Measurements from ENCODE around the gene FBN2. TPM values are rescaled to one million over a fixed set of nuclear protein-coding genes. Genes with fewer than 3 reads are reported as not detected.

FBN2 gene
- total RNA-seq, 1 experiment from 2014 or later, result 0.42 TPM

GRCh38 chr5:128546658-128547281 lies 8.7 kb upstream of the FBN2 start:
- Histone ChIP-seq H3K79me2 (ENCODE audit: insufficient read depth, low read length) (no peaks in the 10 kb centered on the region), H3K4me1 (ENCODE audit: control insufficient read depth in 1 of 2, insufficient read depth in 2 of 2, low read length in 2 of 2) (no peaks in the 10 kb centered on the region), H2AFZ (ENCODE audit: low read depth, low read length, poor library complexity, severe bottlenecking) (no peak overlapping the region), H3K9ac (ENCODE audit: low read length) (no peak overlapping the region), H3K4me3 (replicated peaks in 1 of 2; ENCODE audit: low read depth in 1 of 2, low read length in 2 of 2) (no peak overlapping the region), H3K27me3 (ENCODE audit: insufficient read depth, low read length) (no peaks in the 10 kb centered on the region), H3K27ac (ENCODE audit: low read depth, low read length) (no peak overlapping the region), H4K20me1 (ENCODE audit: insufficient read depth) (no peaks in the 10 kb centered on the region), H3K9me2 (ENCODE audit: insufficient read depth) (no peaks in the 10 kb centered on the region), H3K9me3 (ENCODE audit: control insufficient read depth in 1 of 2, insufficient read depth in 1 of 2, low read depth in 1 of 2, low read length in 2 of 2) (no peaks in the 10 kb centered on the region), H3K36me3 (ENCODE audit: control insufficient read depth in 1 of 2, insufficient read depth in 2 of 2, low read length in 2 of 2) (no peaks in the 10 kb centered on the region), H3K4me2 (ENCODE audit: low read length) (no peak overlapping the region)
- RAD21 ChIA-PET (ENCODE audit: low non-redundant PET in 1 of 2, low total read pairs in 2 of 2, uncharacterized antibody in 2 of 2, unreplicated experiment in 2 of 2), result no interaction called here
- no TSS peak for BruUV-seq (replicated peaks)
- DNase-seq (ENCODE audit: low read depth, low spot score) (no peak), ATAC-seq (no peak)
- TF ChIP-seq ELF1 (IDR thresholded peaks at IDR 0.05; ENCODE audit: borderline replicate concordance, low read depth) (no peak), ZNF274 (IDR thresholded peaks at IDR 0.05; ENCODE audit: low read depth, low read length) (no peak), YY1 (IDR thresholded peaks at IDR 0.05; ENCODE audit: extremely low read depth, insufficient replicate concordance, low read depth, low read length) (no peak), ZFX (IDR thresholded peaks at IDR 0.05) (no peak), POLR2AphosphoS5 (IDR thresholded peaks at IDR 0.05; ENCODE audit: low read depth, low read length) (no peak), RAD21 (IDR thresholded peaks at IDR 0.05; ENCODE audit: low read depth) (no peak), FOSL1 (IDR thresholded peaks at IDR 0.05; ENCODE audit: low read depth) (no peak), EGR1 (IDR thresholded peaks at IDR 0.05; ENCODE audit: low read depth) (no peak)
- TF ChIP-seq, protein P1, sequence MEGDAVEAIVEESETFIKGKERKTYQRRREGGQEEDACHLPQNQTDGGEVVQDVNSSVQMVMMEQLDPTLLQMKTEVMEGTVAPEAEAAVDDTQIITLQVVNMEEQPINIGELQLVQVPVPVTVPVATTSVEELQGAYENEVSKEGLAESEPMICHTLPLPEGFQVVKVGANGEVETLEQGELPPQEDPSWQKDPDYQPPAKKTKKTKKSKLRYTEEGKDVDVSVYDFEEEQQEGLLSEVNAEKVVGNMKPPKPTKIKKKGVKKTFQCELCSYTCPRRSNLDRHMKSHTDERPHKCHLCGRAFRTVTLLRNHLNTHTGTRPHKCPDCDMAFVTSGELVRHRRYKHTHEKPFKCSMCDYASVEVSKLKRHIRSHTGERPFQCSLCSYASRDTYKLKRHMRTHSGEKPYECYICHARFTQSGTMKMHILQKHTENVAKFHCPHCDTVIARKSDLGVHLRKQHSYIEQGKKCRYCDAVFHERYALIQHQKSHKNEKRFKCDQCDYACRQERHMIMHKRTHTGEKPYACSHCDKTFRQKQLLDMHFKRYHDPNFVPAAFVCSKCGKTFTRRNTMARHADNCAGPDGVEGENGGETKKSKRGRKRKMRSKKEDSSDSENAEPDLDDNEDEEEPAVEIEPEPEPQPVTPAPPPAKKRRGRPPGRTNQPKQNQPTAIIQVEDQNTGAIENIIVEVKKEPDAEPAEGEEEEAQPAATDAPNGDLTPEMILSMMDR (IDR thresholded peaks at IDR 0.05 in 2 of 3, conservative IDR thresholded peaks at IDR 0.05 in 1 of 3; ENCODE audit: borderline replicate concordance in 1 of 3, insufficient read depth in 1 of 3, low read depth in 2 of 3, low read length in 2 of 3), result no peak
- POLR2A ChIA-PET, result no interaction called here
- CTCF ChIA-PET, result no interaction called here
- intact Hi-C loops (cut with micrococcal nuclease), result no loop called here
